ENCODE results near the gene SYNGR1.

DNA sequence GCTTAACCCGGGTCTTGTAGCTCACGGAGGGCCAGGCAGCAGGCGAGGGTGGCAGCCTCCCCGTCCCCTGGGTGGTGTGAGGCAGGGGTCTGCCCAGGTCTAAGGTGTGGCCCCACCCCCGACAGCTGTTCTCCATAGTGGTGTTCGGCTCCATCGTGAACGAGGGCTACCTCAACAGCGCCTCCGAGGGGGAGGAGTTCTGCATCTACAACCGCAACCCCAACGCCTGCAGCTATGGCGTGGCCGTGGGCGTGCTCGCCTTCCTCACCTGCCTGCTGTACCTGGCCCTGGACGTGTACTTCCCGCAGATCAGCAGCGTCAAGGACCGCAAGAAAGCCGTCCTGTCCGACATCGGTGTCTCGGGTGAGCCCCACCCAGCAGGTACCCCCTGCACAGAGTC, 24.4 kb downstream of the SYNGR1 start:
- TF ChIP-seq, protein P1, sequence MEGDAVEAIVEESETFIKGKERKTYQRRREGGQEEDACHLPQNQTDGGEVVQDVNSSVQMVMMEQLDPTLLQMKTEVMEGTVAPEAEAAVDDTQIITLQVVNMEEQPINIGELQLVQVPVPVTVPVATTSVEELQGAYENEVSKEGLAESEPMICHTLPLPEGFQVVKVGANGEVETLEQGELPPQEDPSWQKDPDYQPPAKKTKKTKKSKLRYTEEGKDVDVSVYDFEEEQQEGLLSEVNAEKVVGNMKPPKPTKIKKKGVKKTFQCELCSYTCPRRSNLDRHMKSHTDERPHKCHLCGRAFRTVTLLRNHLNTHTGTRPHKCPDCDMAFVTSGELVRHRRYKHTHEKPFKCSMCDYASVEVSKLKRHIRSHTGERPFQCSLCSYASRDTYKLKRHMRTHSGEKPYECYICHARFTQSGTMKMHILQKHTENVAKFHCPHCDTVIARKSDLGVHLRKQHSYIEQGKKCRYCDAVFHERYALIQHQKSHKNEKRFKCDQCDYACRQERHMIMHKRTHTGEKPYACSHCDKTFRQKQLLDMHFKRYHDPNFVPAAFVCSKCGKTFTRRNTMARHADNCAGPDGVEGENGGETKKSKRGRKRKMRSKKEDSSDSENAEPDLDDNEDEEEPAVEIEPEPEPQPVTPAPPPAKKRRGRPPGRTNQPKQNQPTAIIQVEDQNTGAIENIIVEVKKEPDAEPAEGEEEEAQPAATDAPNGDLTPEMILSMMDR (IDR thresholded peaks at IDR 0.05) = no peak
- no peak for TF ChIP-seq POLR2A (IDR thresholded peaks at IDR 0.05)
